ENCODE measurements around the gene PTPMT1. TPM values are rescaled to one million over a fixed set of nuclear protein-coding genes. Genes with fewer than 3 reads are reported as not detected.

The PTPMT1 gene
- total and polyA plus RNA-seq, 2 experiments from 2014 or later, result 106 to 109 TPM

DNA sequence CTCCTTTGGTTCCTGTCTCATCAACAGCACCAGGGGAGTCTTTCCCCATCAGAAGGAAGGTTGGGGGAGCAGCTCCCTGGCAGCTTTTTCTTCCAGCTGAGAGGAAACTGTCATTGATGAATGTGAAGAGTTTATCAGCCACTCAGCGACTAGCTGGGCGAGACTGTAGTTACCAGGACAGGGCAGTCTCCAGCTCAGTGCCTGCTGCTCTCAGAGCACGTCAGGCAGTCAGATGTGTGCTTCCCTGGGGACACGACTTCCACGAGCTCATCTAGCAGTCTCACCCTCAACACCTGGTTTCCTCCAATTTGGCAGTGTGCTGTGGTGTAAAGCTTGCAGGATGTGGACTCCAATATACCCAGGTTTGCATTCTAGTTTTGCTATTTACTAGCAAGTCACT is 41.3 kb downstream of the PTPMT1 start (continued):
- TF ChIP-seq, protein P1, sequence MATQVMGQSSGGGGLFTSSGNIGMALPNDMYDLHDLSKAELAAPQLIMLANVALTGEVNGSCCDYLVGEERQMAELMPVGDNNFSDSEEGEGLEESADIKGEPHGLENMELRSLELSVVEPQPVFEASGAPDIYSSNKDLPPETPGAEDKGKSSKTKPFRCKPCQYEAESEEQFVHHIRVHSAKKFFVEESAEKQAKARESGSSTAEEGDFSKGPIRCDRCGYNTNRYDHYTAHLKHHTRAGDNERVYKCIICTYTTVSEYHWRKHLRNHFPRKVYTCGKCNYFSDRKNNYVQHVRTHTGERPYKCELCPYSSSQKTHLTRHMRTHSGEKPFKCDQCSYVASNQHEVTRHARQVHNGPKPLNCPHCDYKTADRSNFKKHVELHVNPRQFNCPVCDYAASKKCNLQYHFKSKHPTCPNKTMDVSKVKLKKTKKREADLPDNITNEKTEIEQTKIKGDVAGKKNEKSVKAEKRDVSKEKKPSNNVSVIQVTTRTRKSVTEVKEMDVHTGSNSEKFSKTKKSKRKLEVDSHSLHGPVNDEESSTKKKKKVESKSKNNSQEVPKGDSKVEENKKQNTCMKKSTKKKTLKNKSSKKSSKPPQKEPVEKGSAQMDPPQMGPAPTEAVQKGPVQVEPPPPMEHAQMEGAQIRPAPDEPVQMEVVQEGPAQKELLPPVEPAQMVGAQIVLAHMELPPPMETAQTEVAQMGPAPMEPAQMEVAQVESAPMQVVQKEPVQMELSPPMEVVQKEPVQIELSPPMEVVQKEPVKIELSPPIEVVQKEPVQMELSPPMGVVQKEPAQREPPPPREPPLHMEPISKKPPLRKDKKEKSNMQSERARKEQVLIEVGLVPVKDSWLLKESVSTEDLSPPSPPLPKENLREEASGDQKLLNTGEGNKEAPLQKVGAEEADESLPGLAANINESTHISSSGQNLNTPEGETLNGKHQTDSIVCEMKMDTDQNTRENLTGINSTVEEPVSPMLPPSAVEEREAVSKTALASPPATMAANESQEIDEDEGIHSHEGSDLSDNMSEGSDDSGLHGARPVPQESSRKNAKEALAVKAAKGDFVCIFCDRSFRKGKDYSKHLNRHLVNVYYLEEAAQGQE (IDR thresholded peaks at IDR 0.05; ENCODE audit: unreplicated experiment), result no peak
- TF ChIP-seq POLR2AphosphoS5 (IDR thresholded peaks at IDR 0.05; ENCODE audit: low read depth) (no peak), EZH2phosphoT487 (IDR thresholded peaks at IDR 0.05; ENCODE audit: unreplicated experiment) (no peak), STAT1 (IDR thresholded peaks at IDR 0.05; ENCODE audit: unreplicated experiment) (no peak), ZNF114 (CRISPR knock-in tag; IDR thresholded peaks at IDR 0.05) (no peak), EZH2 (IDR thresholded peaks at IDR 0.05; ENCODE audit: low read depth, unreplicated experiment) (no peak), CREB1 (CRISPR knock-in tag; IDR thresholded peaks at IDR 0.05; ENCODE audit: low read depth) (no peak), JUNB (IDR thresholded peaks at IDR 0.05; ENCODE audit: unreplicated experiment) (no peak)

DNA sequence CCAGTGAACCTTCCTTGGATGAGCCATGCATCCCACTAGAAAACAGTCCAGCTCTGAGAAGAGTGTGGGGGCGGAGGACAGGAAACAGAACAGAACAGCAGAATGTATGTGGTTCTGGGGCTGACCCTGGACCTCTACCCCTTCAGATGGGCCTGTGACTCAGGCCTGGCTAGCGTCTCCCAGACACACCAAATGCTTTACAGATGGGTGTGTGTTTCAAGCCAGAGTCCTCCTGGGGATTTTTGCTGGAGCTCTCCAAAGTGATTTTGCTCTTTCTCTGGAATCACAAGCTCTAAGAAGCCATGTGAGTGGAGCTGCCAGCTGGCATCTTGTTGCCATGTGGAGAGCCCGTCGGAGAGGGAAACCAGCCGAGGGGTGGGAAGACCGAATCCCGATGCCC is 42.0 kb downstream of the PTPMT1 start:
- no peaks in the 10 kb centered on the region for H3K27me3 ChIP-seq (ENCODE audit: insufficient read depth)
- H3K79me2 ChIP-seq (replicated peaks; ENCODE audit: insufficient read depth), result no peaks in the 10 kb centered on the region
- Mint-ChIP-seq H3K27ac (no peak overlapping the region), H3K4me1 (peaks cover 2% of the 10 kb centered on the region; the same call in 2 of the 3 replicates), H3K36me3 (ENCODE audit: low read depth) (no peaks in the 10 kb centered on the region), H3K4me3 (no peak overlapping the region), H3K27me3 (ENCODE audit: insufficient read depth, low read depth, poor library complexity) (peaks cover 5% of the 10 kb centered on the region), H3K9me3 (no peaks in the 10 kb centered on the region)
- H3F3A ChIP-seq (replicated peaks; ENCODE audit: low read depth), result no peaks in the 10 kb centered on the region
- no peaks in the 10 kb centered on the region for H3K4me1 ChIP-seq (ENCODE audit: insufficient read depth)
- H3K4me2 ChIP-seq, result no peak overlapping the region
- H2AFZ ChIP-seq, result no peak overlapping the region
- no peak for DNase-seq (ENCODE audit: low spot score)
- H4K20me1 ChIP-seq (replicated peaks; ENCODE audit: insufficient read depth), result no peaks in the 10 kb centered on the region; the same call in 1 of the 2 replicates
- no peak overlapping the region for H3K27ac ChIP-seq (ENCODE audit: low read depth)
- no peaks in the 10 kb centered on the region for H3K9me2 ChIP-seq (ENCODE audit: insufficient read depth)
- no peaks in the 10 kb centered on the region for H3K36me3 ChIP-seq (ENCODE audit: insufficient read depth)
- no peak for ATAC-seq
- no peak overlapping the region for H3K4me3 ChIP-seq
- TF ChIP-seq POLR2AphosphoS5 (IDR thresholded peaks at IDR 0.05; ENCODE audit: low read depth) (no peak), STAT1 (IDR thresholded peaks at IDR 0.05; ENCODE audit: unreplicated experiment) (no peak), CREB1 (CRISPR knock-in tag; IDR thresholded peaks at IDR 0.05; ENCODE audit: low read depth) (no peak), EZH2phosphoT487 (IDR thresholded peaks at IDR 0.05; ENCODE audit: unreplicated experiment) (no peak), ZNF114 (CRISPR knock-in tag; IDR thresholded peaks at IDR 0.05) (no peak), ZNF331 (CRISPR knock-in tag; IDR thresholded peaks at IDR 0.05; ENCODE audit: low read depth) (no peak), NANOG (IDR thresholded peaks at IDR 0.05; ENCODE audit: borderline replicate concordance) (no peak), JUNB (IDR thresholded peaks at IDR 0.05; ENCODE audit: unreplicated experiment) (no peak)
- TF ChIP-seq, protein P1 (IDR thresholded peaks at IDR 0.05; ENCODE audit: unreplicated experiment), result no peak
- TF ChIP-seq, protein P2, sequence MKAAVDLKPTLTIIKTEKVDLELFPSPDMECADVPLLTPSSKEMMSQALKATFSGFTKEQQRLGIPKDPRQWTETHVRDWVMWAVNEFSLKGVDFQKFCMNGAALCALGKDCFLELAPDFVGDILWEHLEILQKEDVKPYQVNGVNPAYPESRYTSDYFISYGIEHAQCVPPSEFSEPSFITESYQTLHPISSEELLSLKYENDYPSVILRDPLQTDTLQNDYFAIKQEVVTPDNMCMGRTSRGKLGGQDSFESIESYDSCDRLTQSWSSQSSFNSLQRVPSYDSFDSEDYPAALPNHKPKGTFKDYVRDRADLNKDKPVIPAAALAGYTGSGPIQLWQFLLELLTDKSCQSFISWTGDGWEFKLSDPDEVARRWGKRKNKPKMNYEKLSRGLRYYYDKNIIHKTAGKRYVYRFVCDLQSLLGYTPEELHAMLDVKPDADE (IDR thresholded peaks at IDR 0.05), result no peak
- TF ChIP-seq, protein P3, sequence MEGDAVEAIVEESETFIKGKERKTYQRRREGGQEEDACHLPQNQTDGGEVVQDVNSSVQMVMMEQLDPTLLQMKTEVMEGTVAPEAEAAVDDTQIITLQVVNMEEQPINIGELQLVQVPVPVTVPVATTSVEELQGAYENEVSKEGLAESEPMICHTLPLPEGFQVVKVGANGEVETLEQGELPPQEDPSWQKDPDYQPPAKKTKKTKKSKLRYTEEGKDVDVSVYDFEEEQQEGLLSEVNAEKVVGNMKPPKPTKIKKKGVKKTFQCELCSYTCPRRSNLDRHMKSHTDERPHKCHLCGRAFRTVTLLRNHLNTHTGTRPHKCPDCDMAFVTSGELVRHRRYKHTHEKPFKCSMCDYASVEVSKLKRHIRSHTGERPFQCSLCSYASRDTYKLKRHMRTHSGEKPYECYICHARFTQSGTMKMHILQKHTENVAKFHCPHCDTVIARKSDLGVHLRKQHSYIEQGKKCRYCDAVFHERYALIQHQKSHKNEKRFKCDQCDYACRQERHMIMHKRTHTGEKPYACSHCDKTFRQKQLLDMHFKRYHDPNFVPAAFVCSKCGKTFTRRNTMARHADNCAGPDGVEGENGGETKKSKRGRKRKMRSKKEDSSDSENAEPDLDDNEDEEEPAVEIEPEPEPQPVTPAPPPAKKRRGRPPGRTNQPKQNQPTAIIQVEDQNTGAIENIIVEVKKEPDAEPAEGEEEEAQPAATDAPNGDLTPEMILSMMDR (conservative IDR thresholded peaks at IDR 0.05; ENCODE audit: low read depth in 2 of 2), result no peak

All from GM23338 (cell line).